ENCODE results near the gene PAQR3. TPM values are rescaled to one million over a fixed set of nuclear protein-coding genes. Genes with fewer than 3 reads are reported as not detected.

PAQR3 gene
- total RNA-seq, 1 experiment from 2014 or later: 11.4 TPM

DNA sequence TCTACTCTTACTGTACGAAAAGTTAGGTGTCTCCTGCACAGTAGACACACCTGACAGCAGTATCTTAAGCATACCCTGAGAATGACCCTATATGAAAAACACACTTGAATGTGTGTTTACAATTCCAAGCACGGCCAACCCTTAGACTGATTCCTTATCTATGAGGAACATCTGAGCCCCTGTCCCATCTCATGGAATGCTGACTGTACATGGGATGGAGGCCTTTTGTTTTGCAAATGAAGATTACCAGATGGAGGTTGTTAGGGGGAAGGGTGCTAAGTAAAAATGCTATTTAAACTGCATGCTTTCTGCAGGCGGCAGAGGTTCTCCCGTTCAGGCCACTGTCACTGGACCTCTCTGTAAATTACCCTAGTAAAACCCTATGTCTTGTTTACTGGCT lies 2.2 kb downstream of the PAQR3 start:
- H3K9me3 ChIP-seq (ENCODE audit: low read depth, low read length, poor library complexity, severe bottlenecking): no peaks in the 10 kb centered on the region
- H3K27me3 ChIP-seq (replicated peaks; ENCODE audit: insufficient read depth, low read depth, low read length, poor library complexity): no peaks in the 10 kb centered on the region
- H3K4me3 ChIP-seq (ENCODE audit: low read depth, low read length, poor library complexity, severe bottlenecking): no peak overlapping the region
- ChIA-PET CTCF (no interaction called here), POLR2A (ENCODE audit: low non-redundant PET) (no interaction called here)
- BruUV-seq (replicated peaks): no TSS peak
- no peak for DNase-seq (ENCODE audit: low spot score)
- intact Hi-C loops (cut with micrococcal nuclease; ENCODE audit: unreplicated experiment): no loop called here
- H3K4me1 ChIP-seq (ENCODE audit: insufficient read depth, low read length, poor library complexity, severe bottlenecking): no peaks in the 10 kb centered on the region
- no peak overlapping the region for H3K27ac ChIP-seq (ENCODE audit: low read depth, low read length, poor library complexity, severe bottlenecking)
- no peak for TF ChIP-seq EZH2 (IDR thresholded peaks at IDR 0.05; ENCODE audit: borderline replicate concordance, low read depth, low read length, poor library complexity, severe bottlenecking)
- TF ChIP-seq, protein P1, sequence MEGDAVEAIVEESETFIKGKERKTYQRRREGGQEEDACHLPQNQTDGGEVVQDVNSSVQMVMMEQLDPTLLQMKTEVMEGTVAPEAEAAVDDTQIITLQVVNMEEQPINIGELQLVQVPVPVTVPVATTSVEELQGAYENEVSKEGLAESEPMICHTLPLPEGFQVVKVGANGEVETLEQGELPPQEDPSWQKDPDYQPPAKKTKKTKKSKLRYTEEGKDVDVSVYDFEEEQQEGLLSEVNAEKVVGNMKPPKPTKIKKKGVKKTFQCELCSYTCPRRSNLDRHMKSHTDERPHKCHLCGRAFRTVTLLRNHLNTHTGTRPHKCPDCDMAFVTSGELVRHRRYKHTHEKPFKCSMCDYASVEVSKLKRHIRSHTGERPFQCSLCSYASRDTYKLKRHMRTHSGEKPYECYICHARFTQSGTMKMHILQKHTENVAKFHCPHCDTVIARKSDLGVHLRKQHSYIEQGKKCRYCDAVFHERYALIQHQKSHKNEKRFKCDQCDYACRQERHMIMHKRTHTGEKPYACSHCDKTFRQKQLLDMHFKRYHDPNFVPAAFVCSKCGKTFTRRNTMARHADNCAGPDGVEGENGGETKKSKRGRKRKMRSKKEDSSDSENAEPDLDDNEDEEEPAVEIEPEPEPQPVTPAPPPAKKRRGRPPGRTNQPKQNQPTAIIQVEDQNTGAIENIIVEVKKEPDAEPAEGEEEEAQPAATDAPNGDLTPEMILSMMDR (conservative IDR thresholded peaks at IDR 0.05; ENCODE audit: low read depth, low read length): no peak
- H3K36me3 ChIP-seq (ENCODE audit: insufficient read depth, low read length, poor library complexity, severe bottlenecking): no peaks in the 10 kb centered on the region

DNA sequence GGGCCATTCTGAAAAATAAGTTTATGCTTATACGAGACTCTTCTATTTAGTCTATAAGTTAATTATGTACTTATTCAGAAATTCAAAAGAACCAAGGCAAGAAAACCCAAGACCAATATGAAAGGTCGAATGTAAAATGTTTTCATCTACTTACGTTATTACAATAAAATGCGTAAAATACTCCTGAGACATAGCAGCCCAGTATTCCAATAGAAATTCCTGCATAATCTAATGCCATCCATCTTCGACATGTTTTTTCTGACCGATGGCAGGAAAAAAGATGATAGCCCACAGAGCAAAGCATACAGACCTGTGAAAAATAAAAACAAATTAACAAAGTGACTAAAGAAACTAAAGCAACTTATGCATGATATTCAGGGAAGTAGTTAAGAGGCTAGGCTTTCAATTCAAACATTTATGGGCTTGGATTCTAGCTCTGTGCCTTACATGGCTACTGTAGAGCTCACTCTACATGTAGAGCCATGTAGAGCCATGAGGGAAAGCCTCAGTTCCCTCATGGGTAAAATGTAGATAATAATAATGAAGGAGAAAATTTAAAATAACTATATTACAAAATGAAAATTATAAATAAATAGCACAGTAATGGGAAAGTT lies 9.1 kb downstream of the PAQR3 start:
- DNase-seq (ENCODE audit: low spot score): no peak
- no peak for TF ChIP-seq EZH2 (IDR thresholded peaks at IDR 0.05; ENCODE audit: borderline replicate concordance, low read depth, low read length, poor library complexity, severe bottlenecking)
- TF ChIP-seq, protein P1 (conservative IDR thresholded peaks at IDR 0.05; ENCODE audit: low read depth, low read length): no peak
- ChIA-PET POLR2A (ENCODE audit: low non-redundant PET) (no interaction called here), CTCF (no interaction called here)
- intact Hi-C loops (cut with micrococcal nuclease; ENCODE audit: unreplicated experiment): no loop called here
- H3K27ac ChIP-seq (ENCODE audit: low read depth, low read length, poor library complexity, severe bottlenecking): no peak overlapping the region
- H3K9me3 ChIP-seq (ENCODE audit: low read depth, low read length, poor library complexity, severe bottlenecking): no peaks in the 10 kb centered on the region
- H3K4me3 ChIP-seq (ENCODE audit: low read depth, low read length, poor library complexity, severe bottlenecking): no peak overlapping the region
- H3K4me1 ChIP-seq (ENCODE audit: insufficient read depth, low read length, poor library complexity, severe bottlenecking): no peaks in the 10 kb centered on the region
- BruUV-seq (replicated peaks): no TSS peak
- H3K36me3 ChIP-seq (ENCODE audit: insufficient read depth, low read length, poor library complexity, severe bottlenecking): no peaks in the 10 kb centered on the region
- H3K27me3 ChIP-seq (replicated peaks; ENCODE audit: insufficient read depth, low read depth, low read length, poor library complexity): no peaks in the 10 kb centered on the region

DNA sequence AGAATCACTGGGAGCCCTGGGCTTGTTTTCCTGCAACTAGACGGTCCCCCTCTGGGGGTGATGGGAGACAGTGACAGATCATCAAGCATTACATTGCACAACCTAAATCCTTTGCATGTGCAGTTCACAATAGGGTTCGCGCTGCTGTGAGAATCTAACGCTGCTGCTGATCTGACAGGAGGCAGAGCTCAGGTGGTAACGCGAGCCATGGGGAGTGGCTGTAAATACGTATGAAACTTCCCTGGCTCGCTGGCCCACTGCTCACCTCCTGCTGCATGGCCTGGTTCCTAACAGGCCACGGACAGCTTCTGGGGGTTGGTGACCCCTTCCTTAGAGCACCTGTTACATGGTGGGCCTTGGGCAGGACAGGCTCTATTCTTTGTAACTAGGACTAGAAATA lies 10.4 kb downstream of the PAQR3 start:
- intact Hi-C loops (cut with micrococcal nuclease; ENCODE audit: unreplicated experiment): no loop called here
- POLR2A ChIA-PET (ENCODE audit: low non-redundant PET): no interaction called here

More for the DNA sequence above, 10.4 kb downstream of the PAQR3 start:
- no peaks in the 10 kb centered on the region for H3K27me3 ChIP-seq (replicated peaks; ENCODE audit: insufficient read depth, low read depth, low read length, poor library complexity)
- H3K36me3 ChIP-seq (ENCODE audit: insufficient read depth, low read length, poor library complexity, severe bottlenecking): no peaks in the 10 kb centered on the region
- H3K27ac ChIP-seq (ENCODE audit: low read depth, low read length, poor library complexity, severe bottlenecking): no peak overlapping the region
- H3K4me3 ChIP-seq (ENCODE audit: low read depth, low read length, poor library complexity, severe bottlenecking): no peak overlapping the region
- CTCF ChIA-PET: no interaction called here
- DNase-seq (ENCODE audit: low spot score): no peak
- TF ChIP-seq EZH2 (IDR thresholded peaks at IDR 0.05; ENCODE audit: borderline replicate concordance, low read depth, low read length, poor library complexity, severe bottlenecking): no peak
- TF ChIP-seq, protein P1 (conservative IDR thresholded peaks at IDR 0.05; ENCODE audit: low read depth, low read length): no peak
- BruUV-seq (replicated peaks): no TSS peak
- H3K4me1 ChIP-seq (ENCODE audit: insufficient read depth, low read length, poor library complexity, severe bottlenecking): no peaks in the 10 kb centered on the region
- no peaks in the 10 kb centered on the region for H3K9me3 ChIP-seq (ENCODE audit: low read depth, low read length, poor library complexity, severe bottlenecking)

Measured in A673 (cell line).